ENCODE data around the gene SLC7A14. TPM values are rescaled to one million over a fixed set of nuclear protein-coding genes. Genes with fewer than 3 reads are reported as not detected.

SLC7A14 gene
- total RNA-seq, 1 donor from 2014 or later = not detected

- no peak for TF ChIP-seq CTCF (IDR thresholded peaks at IDR 0.05)
- no peak for DNase-seq
- ATAC-seq (ENCODE audit: low read depth) = no peak
- Mint-ChIP-seq H3K27me3 (peaks cover 20% of the 10 kb centered on the region), H3K9me3 (no peaks in the 10 kb centered on the region), H3K4me1 (peaks cover 16% of the 10 kb centered on the region), H3K27ac (no peak overlapping the region), H3K4me3 (no peak overlapping the region), H3K36me3 (ENCODE audit: low read depth) (no peaks in the 10 kb centered on the region)
- ChIA-PET POLR2A (no interaction called here), CTCF (no interaction called here)
- intact Hi-C loops (cut with micrococcal nuclease) = no loop called here
Observed at GRCh38 chr3:170423001-170423615, 162.8 kb downstream of the SLC7A14 start.

- Mint-ChIP-seq H3K27me3 (peaks cover 28% of the 10 kb centered on the region), H3K27ac (no peak overlapping the region), H3K9me3 (no peaks in the 10 kb centered on the region), H3K4me3 (no peak overlapping the region), H3K36me3 (ENCODE audit: low read depth) (no peaks in the 10 kb centered on the region), H3K4me1 (peaks cover 18% of the 10 kb centered on the region)
- no peak for ATAC-seq (ENCODE audit: low read depth)
- no peak for DNase-seq
- no peak for TF ChIP-seq CTCF (IDR thresholded peaks at IDR 0.05)
- CTCF ChIA-PET = no interaction called here
- intact Hi-C loops (cut with micrococcal nuclease) = no loop called here
- POLR2A ChIA-PET = no interaction called here
Observed at GRCh38 chr3:170421758-170422157, 164.1 kb downstream of the SLC7A14 start.

DNA sequence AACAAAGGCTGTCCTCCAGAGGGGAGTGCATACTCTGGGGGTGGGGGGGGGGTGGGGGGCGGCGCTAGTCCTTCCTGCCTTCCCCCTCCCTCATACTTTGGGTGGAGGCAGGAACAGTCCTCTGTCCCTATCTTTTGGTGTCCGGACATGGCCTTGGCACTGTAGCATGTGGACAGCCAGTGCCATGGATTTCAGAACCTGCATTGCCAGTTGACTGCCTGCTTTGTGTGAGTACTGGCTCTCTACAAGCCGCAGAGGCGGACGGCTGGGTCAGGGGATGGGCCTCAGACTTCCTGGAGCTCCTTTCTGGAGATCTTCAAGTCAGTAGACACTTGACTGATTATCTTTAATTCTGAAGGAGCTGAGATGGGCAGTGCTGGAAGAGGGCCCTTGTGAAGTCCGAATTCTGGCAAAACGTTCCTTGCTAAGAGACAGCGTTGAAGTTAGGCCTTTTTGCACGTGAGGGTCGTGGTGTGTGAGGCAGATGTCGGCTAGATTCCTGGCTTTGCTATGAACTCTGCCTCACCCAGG is 164.7 kb downstream of the SLC7A14 start:
- ATAC-seq (ENCODE audit: low read depth) = no peak

GRCh38 chr3:170420307-170420821 is 165.5 kb downstream of the SLC7A14 start:
- H3K27me3 Mint-ChIP-seq = peaks cover 25% of the 10 kb centered on the region
- H3K27ac Mint-ChIP-seq = no peak overlapping the region
- intact Hi-C loops (cut with micrococcal nuclease) = no loop called here
- peaks cover 18% of the 10 kb centered on the region for H3K4me1 Mint-ChIP-seq
- peak overlapping the region; percentile 42 for H3K4me3 Mint-ChIP-seq
- DNase-seq (no peak), ATAC-seq (ENCODE audit: low read depth) (no peak)
- H3K9me3 Mint-ChIP-seq = no peaks in the 10 kb centered on the region
- no peaks in the 10 kb centered on the region for H3K36me3 Mint-ChIP-seq (ENCODE audit: low read depth)
- ChIA-PET CTCF (no interaction called here), POLR2A (no interaction called here)
- TF ChIP-seq CTCF (IDR thresholded peaks at IDR 0.05) = no peak

More for the DNA sequence above, 164.7 kb downstream of the SLC7A14 start:
- peaks cover 18% of the 10 kb centered on the region for H3K4me1 Mint-ChIP-seq
- no peak for TF ChIP-seq CTCF (IDR thresholded peaks at IDR 0.05)
- H3K27me3 Mint-ChIP-seq = peaks cover 27% of the 10 kb centered on the region
- ChIA-PET CTCF (no interaction called here), POLR2A (no interaction called here)
- no peaks in the 10 kb centered on the region for H3K36me3 Mint-ChIP-seq (ENCODE audit: low read depth)
- intact Hi-C loops (cut with micrococcal nuclease) = no loop called here
- no peak overlapping the region for H3K27ac Mint-ChIP-seq
- H3K9me3 Mint-ChIP-seq = no peaks in the 10 kb centered on the region
- no peak for DNase-seq
- H3K4me3 Mint-ChIP-seq = no peak overlapping the region

GRCh38 chr3:170419557-170420087 is 166.3 kb downstream of the SLC7A14 start:
- H3K9me3 Mint-ChIP-seq = no peaks in the 10 kb centered on the region
- no peak for TF ChIP-seq CTCF (IDR thresholded peaks at IDR 0.05)
- no peaks in the 10 kb centered on the region for H3K36me3 Mint-ChIP-seq (ENCODE audit: low read depth)
- H3K4me3 Mint-ChIP-seq = peak overlapping the region; percentile 67
- peaks cover 25% of the 10 kb centered on the region for H3K27me3 Mint-ChIP-seq
- DNase-seq (peak; percentile 23), ATAC-seq (ENCODE audit: low read depth) (peak; percentile 52)
- POLR2A ChIA-PET = no interaction called here
- H3K27ac Mint-ChIP-seq = no peak overlapping the region
- H3K4me1 Mint-ChIP-seq = peaks cover 18% of the 10 kb centered on the region
- CTCF ChIA-PET = no interaction called here
- intact Hi-C loops (cut with micrococcal nuclease) = loop anchor here (10.0 kb wide), 1 partner anchor 1925 kb away; no protein-coding TSS in a partner anchor

All from activated B cell treated with CpG ODN at 0.5 μM for 24 hours (primary cell).